HG03378 (cell line): ENCODE measurements around the gene PPFIA2.

Experiments used
- ATAC-seq: cut with Tn5 transposase; IDR thresholded peaks from one replicate; pipeline ENCODE4 v1.9.1; 2021; ENCODE audit warnings: mild to moderate bottlenecking, moderate library complexity; ENCODE audit not compliant: unreplicated experiment

The PPFIA2 gene

GRCh38 chr12:81759190-81760051 lies at the start of gene PPFIA2:
Gene PPFIA2, minus strand, starts transcription at chr12:81759350.
- no peak for ATAC-seq

GRCh38 chr12:81800298-81801148 lies 41.4 kb upstream of the PPFIA2 start:
- ATAC-seq = no peak

GRCh38 chr12:81798294-81798693 lies 39.1 kb upstream of the PPFIA2 start:
- ATAC-seq = no peak

GRCh38 chr12:81797100-81797499 lies 38.0 kb upstream of the PPFIA2 start:
- peak; percentile 58 for ATAC-seq

- no peak for ATAC-seq
Observed at GRCh38 chr12:81792666-81793065, 33.5 kb upstream of the PPFIA2 start.

GRCh38 chr12:81779216-81779615 lies 20.1 kb upstream of the PPFIA2 start:
- no peak for ATAC-seq

GRCh38 chr12:81778719-81779118 lies 19.6 kb upstream of the PPFIA2 start:
- ATAC-seq = no peak

- ATAC-seq = no peak
Observed at GRCh38 chr12:81758421-81759189, 545 bp downstream of the PPFIA2 start.

GRCh38 chr12:81757731-81758365 lies 1.3 kb downstream of the PPFIA2 start:
- ATAC-seq = no peak

GRCh38 chr12:81729781-81730180 lies 29.4 kb downstream of the PPFIA2 start:
- no peak for ATAC-seq

GRCh38 chr12:81727391-81727790 lies 31.8 kb downstream of the PPFIA2 start:
- ATAC-seq = no peak

- no peak for ATAC-seq
Observed at GRCh38 chr12:81726634-81727033, 32.5 kb downstream of the PPFIA2 start.

GRCh38 chr12:81723361-81723760 lies 35.8 kb downstream of the PPFIA2 start:
- ATAC-seq = no peak

GRCh38 chr12:81722004-81722403 lies 37.1 kb downstream of the PPFIA2 start:
- ATAC-seq = no peak

- no peak for ATAC-seq
Observed at GRCh38 chr12:81718616-81719015, 40.5 kb downstream of the PPFIA2 start.

- ATAC-seq = no peak
Observed at GRCh38 chr12:81712536-81712935, 46.6 kb downstream of the PPFIA2 start.

- no peak for ATAC-seq
Observed at GRCh38 chr12:81705586-81705985, 53.6 kb downstream of the PPFIA2 start.

- no peak for ATAC-seq
Observed at GRCh38 chr12:81699551-81699950, 59.6 kb downstream of the PPFIA2 start.

GRCh38 chr12:81692008-81692407 lies 67.1 kb downstream of the PPFIA2 start:
- ATAC-seq = no peak

- ATAC-seq = no peak
Observed at GRCh38 chr12:81683881-81684280, 75.3 kb downstream of the PPFIA2 start.

GRCh38 chr12:81679614-81680013 lies 79.5 kb downstream of the PPFIA2 start:
- ATAC-seq = no peak
